HG03060 (cell line): ENCODE data around the gene TMEM132D.

Source experiments
- ATAC-seq: cut with Tn5 transposase; IDR thresholded peaks from one replicate; pipeline ENCODE4 v1.9.1; 2021; ENCODE audit warnings: low read depth, moderate number of reproducible peaks; ENCODE audit not compliant: unreplicated experiment

The TMEM132D gene

GRCh38 chr12:129381715-129382114, 522.1 kb downstream of the TMEM132D start:
- no peak for ATAC-seq

- no peak for ATAC-seq
These were observed 524.6 kb downstream of the TMEM132D start for GRCh38 chr12:129379076-129379804.

- no peak for ATAC-seq
These were observed 525.3 kb downstream of the TMEM132D start for GRCh38 chr12:129378496-129378895.

GRCh38 chr12:129373746-129374145, 530.1 kb downstream of the TMEM132D start:
- ATAC-seq: no peak

- no peak for ATAC-seq
These were observed 530.9 kb downstream of the TMEM132D start for GRCh38 chr12:129372876-129373275.

GRCh38 chr12:129372348-129372747, 531.5 kb downstream of the TMEM132D start:
- no peak for ATAC-seq

GRCh38 chr12:129371268-129371667, 532.6 kb downstream of the TMEM132D start:
- no peak for ATAC-seq

- ATAC-seq: no peak
These were observed 537.2 kb downstream of the TMEM132D start for GRCh38 chr12:129366656-129367055.

- ATAC-seq: no peak
These were observed 540.8 kb downstream of the TMEM132D start for GRCh38 chr12:129363041-129363440.

- no peak for ATAC-seq
These were observed 546.6 kb downstream of the TMEM132D start for GRCh38 chr12:129357233-129357632.

- no peak for ATAC-seq
These were observed 552.3 kb downstream of the TMEM132D start for GRCh38 chr12:129351481-129351880.

GRCh38 chr12:129339336-129339735, 564.5 kb downstream of the TMEM132D start:
- no peak for ATAC-seq

- ATAC-seq: no peak
These were observed 566.4 kb downstream of the TMEM132D start for GRCh38 chr12:129337413-129337812.

- no peak for ATAC-seq
These were observed 568.1 kb downstream of the TMEM132D start for GRCh38 chr12:129335773-129336172.

- no peak for ATAC-seq
These were observed 571.5 kb downstream of the TMEM132D start for GRCh38 chr12:129332286-129332685.

GRCh38 chr12:129331356-129332085, 572.3 kb downstream of the TMEM132D start:
- ATAC-seq: no peak

GRCh38 chr12:129328235-129328634, 575.6 kb downstream of the TMEM132D start:
- ATAC-seq: no peak

GRCh38 chr12:129325566-129325965, 578.3 kb downstream of the TMEM132D start:
- no peak for ATAC-seq

GRCh38 chr12:129312048-129312447, 591.8 kb downstream of the TMEM132D start:
- ATAC-seq: no peak

GRCh38 chr12:129310346-129310745, 593.5 kb downstream of the TMEM132D start:
- no peak for ATAC-seq

GRCh38 chr12:129305851-129306250, 598.0 kb downstream of the TMEM132D start:
- no peak for ATAC-seq

GRCh38 chr12:129304529-129304928, 599.3 kb downstream of the TMEM132D start:
- ATAC-seq: no peak
